GOT3 (cell line): ENCODE data around the gene TBC1D22A.

Source experiments
- DNase-seq: peaks from one replicate; lab custom pipeline; 2025; ENCODE audit warnings: mixed read lengths; lab: John Stamatoyannopoulos, UW

The TBC1D22A gene

GRCh38 chr22:47082505-47082904, 320.1 kb downstream of the TBC1D22A start:
- DNase-seq = no peak

GRCh38 chr22:47083379-47083986, 321.0 kb downstream of the TBC1D22A start:
- no peak for DNase-seq

GRCh38 chr22:47084226-47084625, 321.8 kb downstream of the TBC1D22A start:
- no peak for DNase-seq

GRCh38 chr22:47086596-47087248, 324.3 kb downstream of the TBC1D22A start:
- DNase-seq = no peak

- DNase-seq = no peak
These were observed 326.2 kb downstream of the TBC1D22A start for GRCh38 chr22:47088480-47089158.

GRCh38 chr22:47089374-47089773, 326.9 kb downstream of the TBC1D22A start:
- no peak for DNase-seq

GRCh38 chr22:47089796-47090460, 327.5 kb downstream of the TBC1D22A start:
- DNase-seq = no peak

GRCh38 chr22:47090591-47091245, 328.3 kb downstream of the TBC1D22A start:
- no peak for DNase-seq

- DNase-seq = no peak
These were observed 328.8 kb downstream of the TBC1D22A start for GRCh38 chr22:47091246-47091651.

- DNase-seq = no peak
These were observed 329.7 kb downstream of the TBC1D22A start for GRCh38 chr22:47091921-47092700.

- DNase-seq = no peak
These were observed 330.5 kb downstream of the TBC1D22A start for GRCh38 chr22:47092896-47093311.

GRCh38 chr22:47093720-47094119, 331.3 kb downstream of the TBC1D22A start:
- DNase-seq = no peak

GRCh38 chr22:47094861-47095330, 332.4 kb downstream of the TBC1D22A start:
- no peak for DNase-seq

GRCh38 chr22:47095395-47096122, 333.1 kb downstream of the TBC1D22A start:
- DNase-seq = no peak

GRCh38 chr22:47098121-47098520, 335.7 kb downstream of the TBC1D22A start:
- no peak for DNase-seq

- DNase-seq = no peak
These were observed 336.1 kb downstream of the TBC1D22A start for GRCh38 chr22:47098554-47098953.

GRCh38 chr22:47100019-47100418, 337.6 kb downstream of the TBC1D22A start:
- no peak for DNase-seq

GRCh38 chr22:47100646-47101200, 338.3 kb downstream of the TBC1D22A start:
- DNase-seq = no peak

- no peak for DNase-seq
These were observed 339.0 kb downstream of the TBC1D22A start for GRCh38 chr22:47101321-47101885.

GRCh38 chr22:47102081-47102480, 339.6 kb downstream of the TBC1D22A start:
- DNase-seq = no peak
